Measurements from ENCODE around the gene NECTIN1. TPM values are rescaled to one million over a fixed set of nuclear protein-coding genes. Genes with fewer than 3 reads are reported as not detected.

NECTIN1 gene
- total RNA-seq, 1 donor, result 5.8 TPM

- Histone ChIP-seq H3K36me3 (ENCODE audit: insufficient read depth, low read length) (no peaks in the 10 kb centered on the region), H3K27ac (ENCODE audit: low read depth, low read length) (no peak overlapping the region), H4K20me1 (ENCODE audit: insufficient read depth, low read length) (no peaks in the 10 kb centered on the region), H3K4me2 (ENCODE audit: insufficient read depth, low read length) (no peak overlapping the region), H3K79me2 (ENCODE audit: insufficient read depth, low read length) (no peaks in the 10 kb centered on the region), H3K27me3 (ENCODE audit: insufficient read depth, low read length) (peaks cover 18% of the 10 kb centered on the region), H2AFZ (ENCODE audit: low read length) (no peak overlapping the region), H3K4me1 (ENCODE audit: insufficient read depth, low read length) (peaks cover 11% of the 10 kb centered on the region), H3K4me3 (ENCODE audit: insufficient read depth, low read length) (no peak overlapping the region), H3K9me3 (ENCODE audit: low read depth, low read length) (no peaks in the 10 kb centered on the region)
- no peak for DNase-seq (ENCODE audit: insufficient read length, low spot score, missing footprints)
- TF ChIP-seq CTCF (IDR thresholded peaks at IDR 0.05; ENCODE audit: extremely low read depth, low read depth, low read length), result no peak
Observed at GRCh38 chr11:119622454-119623143, 106.4 kb downstream of the NECTIN1 start.

GRCh38 chr11:119619665-119620064, 109.3 kb downstream of the NECTIN1 start:
- no peak overlapping the region for H3K27ac ChIP-seq (ENCODE audit: low read depth, low read length)
- no peaks in the 10 kb centered on the region for H3K36me3 ChIP-seq (ENCODE audit: insufficient read depth, low read length)
- TF ChIP-seq CTCF (IDR thresholded peaks at IDR 0.05; ENCODE audit: extremely low read depth, low read depth, low read length), result no peak
- no peak overlapping the region for H2AFZ ChIP-seq (ENCODE audit: low read length)
- H3K9me3 ChIP-seq (ENCODE audit: low read depth, low read length), result no peaks in the 10 kb centered on the region
- no peaks in the 10 kb centered on the region for H3K79me2 ChIP-seq (ENCODE audit: insufficient read depth, low read length)
- DNase-seq (ENCODE audit: insufficient read length, low spot score, missing footprints), result no peak
- peaks cover 12% of the 10 kb centered on the region for H3K4me1 ChIP-seq (ENCODE audit: insufficient read depth, low read length)
- H3K4me3 ChIP-seq (ENCODE audit: insufficient read depth, low read length), result no peak overlapping the region
- peaks cover 5% of the 10 kb centered on the region for H3K27me3 ChIP-seq (ENCODE audit: insufficient read depth, low read length)
- no peaks in the 10 kb centered on the region for H4K20me1 ChIP-seq (ENCODE audit: insufficient read depth, low read length)
- H3K4me2 ChIP-seq (ENCODE audit: insufficient read depth, low read length), result no peak overlapping the region

- Histone ChIP-seq H3K27ac (ENCODE audit: low read depth, low read length) (no peak overlapping the region), H3K36me3 (ENCODE audit: insufficient read depth, low read length) (no peaks in the 10 kb centered on the region), H2AFZ (ENCODE audit: low read length) (no peak overlapping the region), H3K4me3 (ENCODE audit: insufficient read depth, low read length) (no peak overlapping the region), H3K9me3 (ENCODE audit: low read depth, low read length) (no peaks in the 10 kb centered on the region), H4K20me1 (ENCODE audit: insufficient read depth, low read length) (no peaks in the 10 kb centered on the region), H3K4me2 (ENCODE audit: insufficient read depth, low read length) (no peak overlapping the region), H3K27me3 (ENCODE audit: insufficient read depth, low read length) (peaks cover 5% of the 10 kb centered on the region), H3K4me1 (ENCODE audit: insufficient read depth, low read length) (peaks cover 12% of the 10 kb centered on the region), H3K79me2 (ENCODE audit: insufficient read depth, low read length) (no peaks in the 10 kb centered on the region)
- DNase-seq (ENCODE audit: insufficient read length, low spot score, missing footprints), result no peak
- no peak for TF ChIP-seq CTCF (IDR thresholded peaks at IDR 0.05; ENCODE audit: extremely low read depth, low read depth, low read length)
Observed at GRCh38 chr11:119618208-119618909, 110.6 kb downstream of the NECTIN1 start.

- Histone ChIP-seq H3K4me3 (ENCODE audit: insufficient read depth, low read length) (no peak overlapping the region), H3K4me2 (ENCODE audit: insufficient read depth, low read length) (no peak overlapping the region), H3K27ac (ENCODE audit: low read depth, low read length) (no peak overlapping the region), H2AFZ (ENCODE audit: low read length) (no peak overlapping the region), H3K4me1 (ENCODE audit: insufficient read depth, low read length) (peaks cover 12% of the 10 kb centered on the region), H3K36me3 (ENCODE audit: insufficient read depth, low read length) (no peaks in the 10 kb centered on the region), H4K20me1 (ENCODE audit: insufficient read depth, low read length) (no peaks in the 10 kb centered on the region), H3K9me3 (ENCODE audit: low read depth, low read length) (no peaks in the 10 kb centered on the region), H3K79me2 (ENCODE audit: insufficient read depth, low read length) (no peaks in the 10 kb centered on the region), H3K27me3 (ENCODE audit: insufficient read depth, low read length) (peaks cover 5% of the 10 kb centered on the region)
- no peak for DNase-seq (ENCODE audit: insufficient read length, low spot score, missing footprints)
- no peak for TF ChIP-seq CTCF (IDR thresholded peaks at IDR 0.05; ENCODE audit: extremely low read depth, low read depth, low read length)
Observed at GRCh38 chr11:119617340-119617713, 111.7 kb downstream of the NECTIN1 start.
